Amniotic epithelial cell (primary cell): ENCODE measurements around the gene TAF5.
"Not testable (repeated sequence)": the region's sequence is repeated elsewhere in the genome, so short reads cannot be mapped to it uniquely, and the experiment has no call there.

Experiments used
- DNase-seq: peaks from one replicate; pipeline ENCODE4 v3.0.0-alpha.2; 2010; ENCODE audit warnings: low read depth

The TAF5 gene

DNA sequence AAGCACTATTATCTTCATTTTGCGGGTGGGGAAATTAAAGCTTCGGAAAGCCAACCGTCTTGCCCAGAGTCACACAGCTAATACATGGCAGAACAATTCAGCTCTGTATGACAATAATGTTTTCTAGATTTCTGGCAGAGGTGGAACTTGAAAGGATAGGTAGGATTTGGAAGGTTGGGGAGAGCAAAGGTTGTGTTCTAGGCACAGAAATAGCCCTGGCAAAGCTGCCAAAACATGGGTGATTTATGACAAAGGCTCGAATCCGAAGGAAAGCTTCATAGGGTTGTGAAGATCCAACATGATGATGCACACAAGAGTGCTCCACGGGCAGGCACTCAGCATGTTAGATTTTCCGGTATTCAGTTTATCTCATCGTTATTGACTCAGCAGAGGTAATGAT lies 47.8 kb downstream of the TAF5 start:
- DNase-seq: no peak

DNA sequence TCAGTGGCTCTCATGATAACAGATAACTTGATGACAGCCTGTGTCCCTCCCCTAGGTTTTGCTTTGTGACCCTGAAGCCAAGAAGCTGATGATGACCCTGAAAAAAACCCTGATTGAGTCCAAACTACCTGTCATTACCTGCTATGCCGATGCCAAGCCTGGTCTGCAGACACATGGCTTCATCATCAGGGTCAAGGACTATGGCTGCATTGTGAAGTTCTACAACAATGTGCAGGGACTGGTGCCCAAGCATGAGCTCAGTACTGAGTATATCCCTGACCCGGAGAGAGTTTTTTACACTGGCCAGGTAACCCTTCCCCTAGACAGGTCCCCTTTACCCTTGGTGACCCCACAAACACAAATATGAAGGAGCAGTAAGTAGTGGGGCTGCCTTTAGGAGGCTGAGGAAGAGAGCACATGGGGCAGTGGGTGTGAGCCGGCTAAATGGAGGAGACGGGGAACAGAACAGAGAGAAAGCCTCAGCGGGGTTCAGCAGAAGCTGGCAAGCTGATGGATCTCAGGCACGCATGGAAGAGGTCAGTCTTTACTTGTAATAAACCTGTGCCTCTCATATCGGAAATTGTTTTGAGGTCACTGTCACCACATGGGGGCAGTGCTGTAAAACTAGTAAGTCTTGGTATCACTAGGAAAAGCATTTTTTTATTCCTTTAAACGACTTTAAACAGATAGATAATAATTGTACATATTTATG lies 48.8 kb downstream of the TAF5 start:
- DNase-seq: peak; percentile 62

DNA sequence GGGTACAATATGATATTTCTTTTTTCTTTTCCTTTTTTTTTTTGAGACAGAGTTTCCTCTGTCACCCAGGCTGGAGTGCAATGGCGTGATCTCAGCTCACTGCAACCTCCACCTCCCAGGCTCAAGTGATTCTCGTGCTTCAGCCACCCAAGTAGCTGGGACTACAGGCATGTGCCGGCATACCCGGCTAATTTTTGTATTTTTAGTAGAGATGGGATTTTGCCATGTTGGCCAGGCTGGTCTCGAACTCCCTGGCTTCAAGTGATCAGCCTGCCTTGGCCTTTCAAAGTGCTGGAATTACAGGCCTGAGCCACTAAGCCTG lies 49.3 kb downstream of the TAF5 start:
- not testable (repeated sequence) for DNase-seq

DNA sequence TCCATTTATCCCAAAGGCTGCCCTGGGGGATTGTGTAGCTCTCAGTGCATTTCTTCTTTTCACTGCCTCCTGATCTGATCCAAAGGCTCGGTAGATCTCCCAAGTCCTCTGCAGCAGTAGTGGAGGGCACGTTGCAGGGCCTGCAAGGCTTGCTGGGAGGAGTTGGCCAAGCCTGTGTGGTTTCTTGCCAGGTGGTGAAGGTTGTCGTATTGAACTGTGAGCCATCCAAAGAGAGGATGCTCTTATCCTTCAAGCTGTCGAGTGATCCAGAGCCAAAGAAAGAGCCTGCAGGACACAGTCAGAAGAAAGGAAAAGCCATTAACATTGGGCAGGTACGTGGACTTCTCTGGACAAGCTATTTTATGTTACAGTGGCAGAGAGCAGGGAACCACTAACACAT lies 49.8 kb downstream of the TAF5 start:
- DNase-seq: no peak

DNA sequence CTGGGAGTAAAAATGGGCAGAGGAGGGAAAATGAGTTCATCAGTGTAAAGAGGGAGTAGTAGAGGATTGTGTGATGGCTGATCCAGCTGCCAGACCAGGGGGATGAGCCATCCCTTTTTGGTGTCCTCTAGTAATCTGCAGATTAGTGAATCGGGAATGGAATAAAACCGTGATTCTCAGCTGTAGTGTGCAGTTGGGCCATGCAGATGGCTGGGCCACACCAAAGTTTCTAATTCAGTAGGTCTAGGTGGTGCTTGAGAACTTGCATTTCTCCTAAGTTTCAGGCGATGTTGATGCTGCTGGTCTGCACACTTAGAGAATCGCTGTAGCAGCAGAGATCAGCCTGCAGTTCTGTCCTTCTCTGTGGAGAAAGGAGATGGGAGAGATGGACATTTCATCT lies 51.3 kb downstream of the TAF5 start:
- DNase-seq: no peak

DNA sequence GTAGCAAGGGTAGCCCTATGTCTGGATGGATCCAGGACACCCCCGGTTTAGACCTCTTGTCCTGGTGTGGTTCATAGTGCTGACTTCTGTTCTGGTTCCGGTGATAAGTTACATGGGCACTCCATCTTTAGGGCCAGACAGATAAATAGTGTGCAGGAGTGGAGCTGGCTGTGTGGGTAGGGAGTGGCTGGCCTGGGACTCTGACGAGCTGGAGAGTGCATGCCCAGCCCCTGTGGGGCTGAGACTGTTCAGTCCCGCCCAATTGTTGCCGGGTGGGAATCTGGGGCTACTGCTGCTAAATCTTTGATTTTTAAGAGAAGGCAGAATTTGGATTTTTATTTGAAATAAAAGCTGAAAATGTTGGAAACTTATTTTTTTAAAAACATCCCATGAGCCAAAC lies 56.0 kb downstream of the TAF5 start:
- no peak for DNase-seq

DNA sequence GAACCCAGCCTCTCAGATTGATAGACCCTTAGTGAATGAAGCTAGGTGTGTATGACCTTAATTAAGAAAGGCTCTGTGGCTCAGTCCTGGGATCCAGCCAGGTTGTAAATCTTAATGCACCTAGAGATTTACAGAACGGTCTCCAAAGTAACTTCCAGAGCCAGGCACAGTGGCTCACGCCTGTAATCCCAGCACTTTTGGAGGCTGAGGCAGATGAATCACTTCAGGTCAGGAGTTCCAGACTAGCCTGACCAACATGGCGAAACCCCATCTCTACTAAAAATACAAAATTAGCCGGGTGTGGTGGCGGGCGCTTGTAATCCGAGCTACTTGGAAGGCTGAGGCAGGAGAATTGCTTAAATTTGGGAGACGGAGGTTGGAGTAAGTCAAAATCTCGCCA lies 60.1 kb downstream of the TAF5 start:
- DNase-seq: peak; percentile 66

DNA sequence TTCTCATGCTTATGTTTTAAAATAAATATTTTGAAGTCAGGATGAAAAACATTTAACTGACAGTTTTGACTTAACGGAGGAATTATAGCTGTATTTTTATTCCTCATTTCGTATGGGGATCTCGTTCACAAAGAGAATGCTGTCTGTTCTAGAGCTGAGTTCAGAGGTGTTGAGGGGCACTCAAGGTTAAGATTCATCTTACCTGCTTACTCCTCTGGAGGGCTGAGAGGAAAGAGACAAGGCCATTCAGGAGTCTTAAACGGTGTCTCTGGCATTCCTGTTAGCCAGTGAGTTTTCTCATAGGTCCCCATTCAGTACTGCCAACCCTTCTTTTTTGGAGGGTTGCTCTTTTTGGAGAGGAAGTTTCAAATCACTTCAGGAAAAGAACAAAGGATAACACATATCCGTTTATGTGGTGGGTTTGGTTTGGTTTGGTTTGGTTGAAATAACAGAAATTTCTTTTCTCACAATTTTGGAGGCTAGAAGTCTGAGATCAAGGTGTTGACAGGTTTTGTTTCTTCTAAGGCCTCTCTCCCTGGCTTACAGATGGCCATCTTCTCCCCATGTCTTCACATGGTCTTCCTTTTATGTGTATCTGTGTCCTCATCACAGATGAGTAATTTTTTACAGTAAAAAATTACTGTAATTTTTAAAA lies 61.3 kb downstream of the TAF5 start:
- DNase-seq: no peak

DNA sequence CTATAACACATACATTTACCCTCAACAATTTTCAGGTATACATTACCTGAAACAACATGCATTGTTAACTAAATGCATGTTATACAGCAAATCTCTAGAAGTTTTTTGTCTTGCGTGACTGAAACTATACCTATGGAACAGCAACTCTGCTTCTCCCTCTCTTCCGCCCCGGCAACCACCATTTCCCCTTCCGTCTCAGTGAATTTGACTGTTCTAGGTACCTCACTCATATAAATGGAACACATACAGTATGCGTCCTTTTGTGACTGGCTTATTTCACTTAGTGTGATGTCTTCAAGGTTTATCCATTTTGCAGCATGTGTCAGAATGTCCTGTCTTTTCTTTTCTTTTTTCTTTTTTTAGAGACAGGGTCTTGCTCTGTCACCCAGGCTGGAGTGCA lies 61.9 kb downstream of the TAF5 start:
- DNase-seq: no peak

DNA sequence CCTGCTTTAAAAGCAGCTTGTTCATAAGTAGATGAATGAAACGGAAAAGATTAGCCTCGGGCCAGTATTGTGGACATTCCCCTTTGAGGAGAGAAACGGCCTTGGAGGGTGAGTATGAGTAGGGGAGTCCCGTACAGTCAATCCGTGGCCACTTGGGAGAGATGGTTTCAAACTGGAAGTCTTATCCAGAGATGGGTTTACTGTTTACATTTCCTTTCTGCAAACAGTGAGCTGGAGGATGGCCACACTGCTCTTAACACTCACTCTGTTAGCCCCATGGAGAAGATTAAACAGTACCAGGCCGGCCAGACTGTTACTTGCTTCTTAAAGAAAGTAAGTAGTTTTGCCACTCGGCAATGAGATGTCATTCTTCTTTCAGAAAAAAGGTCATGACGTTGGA lies 64.1 kb downstream of the TAF5 start:
- peak; percentile 43 for DNase-seq

DNA sequence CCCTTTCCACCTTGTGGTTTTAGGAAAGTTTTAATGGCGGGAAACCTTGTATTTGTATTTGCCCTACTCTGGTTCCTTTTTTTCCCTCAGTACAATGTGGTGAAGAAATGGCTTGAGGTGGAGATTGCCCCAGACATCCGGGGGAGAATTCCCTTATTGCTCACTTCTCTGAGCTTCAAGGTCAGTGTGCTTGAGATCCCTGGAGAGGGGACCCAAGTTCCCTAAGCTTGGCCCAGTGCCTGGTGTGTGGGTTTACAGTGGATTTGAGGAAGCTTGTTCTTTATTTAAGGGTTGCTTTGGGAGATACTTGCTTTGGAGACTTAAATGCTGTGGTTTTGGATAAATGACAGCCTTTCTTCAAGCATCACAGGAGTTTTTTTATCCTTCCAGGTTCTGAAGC lies 66.1 kb downstream of the TAF5 start:
- DNase-seq: peak; percentile 95
